Measurements from ENCODE around the gene CTNNBIP1.
"Not testable (repeated sequence)": the region's sequence is repeated elsewhere in the genome, so short reads cannot be mapped to it uniquely, and the experiment has no call there.

Gene CTNNBIP1

GRCh38 chr1:9825093-9826074, 84.7 kb downstream of the CTNNBIP1 start:
- DNase-seq, result peak; percentile 46

DNA sequence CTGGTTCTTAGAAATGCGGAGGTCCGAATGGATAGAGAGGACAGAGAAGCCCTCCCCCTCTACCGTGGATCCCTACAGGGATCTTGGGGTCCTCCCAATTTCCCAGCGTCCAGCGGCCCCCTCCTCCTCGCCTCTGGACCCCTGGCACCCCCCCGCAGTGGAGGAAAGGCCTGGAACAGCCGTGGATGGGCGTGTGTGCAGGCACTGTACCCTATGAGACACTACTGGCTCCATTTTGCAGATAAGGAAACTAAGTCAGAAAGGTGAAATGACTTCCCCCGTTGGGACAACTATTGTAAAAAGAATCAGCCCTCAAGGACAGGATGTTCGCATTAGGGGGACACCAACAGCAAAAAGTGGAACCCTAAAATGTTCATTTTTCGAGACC, 85.4 kb downstream of the CTNNBIP1 start:
- DNase-seq, result no peak

DNA sequence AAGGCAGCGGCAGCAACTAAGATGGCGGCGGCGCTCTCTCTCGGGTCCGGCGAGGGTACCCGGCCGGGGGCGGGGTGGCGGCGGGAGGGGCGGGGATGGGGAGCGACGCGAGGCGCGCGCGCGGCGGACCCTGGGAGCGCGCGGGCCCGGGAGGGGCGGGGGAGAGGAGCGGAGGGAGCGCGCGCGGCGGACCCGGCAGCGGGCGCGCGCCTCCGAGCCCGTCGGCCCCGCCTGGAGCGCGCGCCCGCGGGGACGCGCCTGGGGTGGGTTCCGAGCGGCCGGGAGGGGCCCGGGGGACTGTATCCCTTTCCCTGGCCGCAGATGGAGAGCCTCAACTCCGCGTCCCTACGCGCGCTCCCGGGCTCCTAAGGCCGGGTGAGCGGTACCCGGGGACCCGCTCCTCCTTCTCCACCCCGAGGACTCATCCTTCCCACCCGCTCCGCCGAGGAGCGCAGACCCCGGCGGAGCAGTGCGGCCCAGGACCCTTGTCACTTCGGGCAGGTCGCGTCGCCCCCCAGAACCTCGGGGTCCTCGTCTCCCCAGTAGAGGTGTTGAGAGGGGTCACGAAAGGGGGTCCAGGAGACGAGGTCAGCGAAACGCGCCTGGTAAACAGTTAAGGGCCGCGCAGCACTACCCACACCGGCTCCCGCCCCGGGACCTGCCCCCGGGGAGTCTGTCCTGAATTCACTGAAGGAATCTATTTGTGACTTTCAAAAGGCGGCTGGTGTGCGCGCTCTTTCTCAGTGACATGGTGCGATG, 85.9 kb downstream of the CTNNBIP1 start, which contains the start of gene CLSTN1:
CLSTN1 (minus strand) TSS at position 23 of the 759 bp plus-strand sequence. CDS start 232 bp downstream, outside the sequence.
- DNase-seq, result peak; percentile 89

DNA sequence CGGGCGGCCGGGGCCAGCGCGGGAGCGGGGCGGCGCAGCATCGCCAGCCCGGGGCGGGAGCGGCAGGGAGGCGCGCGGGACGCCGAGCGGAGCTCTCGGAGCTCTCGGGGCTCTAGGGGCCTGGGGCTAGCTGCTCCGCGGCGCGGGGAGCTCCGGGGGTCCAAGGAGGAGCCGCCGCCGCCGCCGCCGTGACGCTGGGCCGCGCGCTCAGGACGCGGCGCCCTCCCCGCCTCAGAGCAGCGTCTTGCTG, 86.5 kb downstream of the CTNNBIP1 start:
- no peak for DNase-seq

GRCh38 chr1:9822897-9823692, 87.0 kb downstream of the CTNNBIP1 start:
- DNase-seq, result peak; percentile 41

- DNase-seq, result no peak
Observed at GRCh38 chr1:9822490-9822889, 87.6 kb downstream of the CTNNBIP1 start.

- no peak for DNase-seq
Observed at GRCh38 chr1:9821710-9822109, 88.4 kb downstream of the CTNNBIP1 start.

DNA sequence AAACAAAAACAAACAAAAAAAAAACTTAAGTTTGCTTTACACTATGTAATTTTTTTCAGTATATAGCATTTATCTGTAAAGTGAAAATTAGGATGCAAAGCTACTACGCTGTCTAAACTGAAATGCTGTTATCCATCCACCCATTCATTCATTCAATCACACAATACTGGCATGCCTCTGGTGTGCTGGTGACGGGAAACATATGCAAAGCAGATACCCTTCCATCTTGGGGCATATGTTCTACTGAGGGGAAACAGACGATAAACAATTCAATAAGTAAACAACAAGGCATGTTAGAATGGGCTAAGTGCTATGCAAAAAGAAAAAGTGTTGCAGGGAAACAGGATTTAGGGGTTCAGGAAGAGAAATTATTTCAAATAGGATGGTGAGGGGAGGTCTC, 89.5 kb downstream of the CTNNBIP1 start:
- DNase-seq, result no peak

DNA sequence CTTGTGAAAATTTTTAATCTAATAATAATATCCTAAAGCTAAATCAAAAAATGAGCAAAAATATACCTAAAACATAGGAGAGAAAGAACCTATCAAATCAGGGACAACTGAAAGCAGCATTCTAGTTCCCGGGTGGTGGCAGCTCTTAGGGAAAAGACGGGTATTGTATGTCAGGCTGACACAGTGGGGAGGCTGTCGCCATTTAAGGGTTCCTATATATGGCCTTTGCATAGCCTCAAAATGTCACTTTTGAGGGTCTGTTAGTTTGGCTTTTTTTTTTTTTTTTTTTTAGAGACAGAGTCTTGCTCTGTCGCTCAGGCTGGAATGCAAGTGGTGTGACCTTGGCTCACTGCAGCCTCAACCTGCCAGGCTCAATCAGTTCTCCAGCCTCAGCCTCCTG, 92.3 kb downstream of the CTNNBIP1 start:
- DNase-seq, result no peak

- DNase-seq, result no peak
Observed at GRCh38 chr1:9816199-9816598, 93.9 kb downstream of the CTNNBIP1 start.

DNA sequence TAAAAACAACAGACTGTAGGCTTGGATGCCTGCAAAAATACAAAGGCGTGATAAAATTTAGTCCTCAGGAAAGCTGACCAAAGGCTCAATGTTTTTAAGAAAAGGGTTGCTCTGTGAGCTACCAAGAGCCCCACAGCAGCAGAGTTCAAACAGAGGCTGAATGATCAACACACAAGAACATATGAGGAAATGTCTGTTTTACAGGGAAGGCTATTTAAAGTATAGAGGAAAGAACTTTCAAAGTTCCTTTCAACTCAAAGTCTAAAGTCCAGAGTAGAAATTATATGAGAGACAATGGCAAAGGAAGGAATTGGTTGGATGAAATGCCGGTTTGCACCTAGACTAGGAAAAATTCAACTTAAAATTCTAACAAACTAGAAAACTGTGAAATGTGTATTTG, 94.9 kb downstream of the CTNNBIP1 start:
- DNase-seq, result no peak

DNA sequence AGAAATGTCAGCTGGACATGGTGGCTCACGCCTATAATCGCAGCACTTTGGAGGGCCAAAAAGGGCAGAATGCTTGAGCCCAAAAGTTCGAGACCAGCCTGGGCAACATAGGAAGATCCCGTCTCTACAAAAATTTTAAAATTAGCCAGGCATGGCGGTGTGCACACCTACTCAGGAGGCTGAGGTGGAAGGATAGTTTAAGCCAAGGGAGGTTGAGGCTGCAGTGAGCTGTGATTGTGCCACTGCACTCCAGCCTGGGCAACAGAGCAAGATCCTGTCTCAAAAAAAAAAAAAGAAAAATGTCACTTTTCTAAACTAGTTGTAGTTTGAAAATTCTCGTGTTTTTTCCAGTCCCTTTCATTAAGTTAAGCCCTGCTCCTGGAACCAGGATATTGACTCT, 95.5 kb downstream of the CTNNBIP1 start:
- DNase-seq, result no peak

- DNase-seq, result no peak
Observed at GRCh38 chr1:9811239-9811966, 98.7 kb downstream of the CTNNBIP1 start.

DNA sequence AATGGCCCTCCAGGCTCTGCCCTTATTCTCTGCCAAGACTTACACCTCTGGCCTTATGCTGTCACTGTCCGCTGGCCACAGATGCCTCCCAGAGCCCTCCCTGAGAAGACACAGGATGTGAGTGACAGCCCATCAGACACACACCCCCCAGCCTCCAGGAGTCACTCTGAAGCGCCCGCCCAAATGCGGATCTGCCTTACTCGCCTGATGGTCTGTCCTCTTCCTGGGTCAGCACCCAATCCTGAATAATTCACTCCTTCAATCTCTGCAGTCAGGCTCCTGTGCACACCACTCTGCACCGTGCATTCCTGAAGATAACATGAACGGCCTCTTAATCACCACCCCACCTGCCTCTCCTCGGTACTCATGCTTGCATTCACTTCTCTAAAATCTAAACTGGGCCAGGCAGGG, 101.0 kb downstream of the CTNNBIP1 start:
- no peak for DNase-seq

GRCh38 chr1:9808459-9808858, 101.6 kb downstream of the CTNNBIP1 start:
- no peak for DNase-seq

- no peak for DNase-seq
Observed at GRCh38 chr1:9807541-9807940, 102.5 kb downstream of the CTNNBIP1 start.

DNA sequence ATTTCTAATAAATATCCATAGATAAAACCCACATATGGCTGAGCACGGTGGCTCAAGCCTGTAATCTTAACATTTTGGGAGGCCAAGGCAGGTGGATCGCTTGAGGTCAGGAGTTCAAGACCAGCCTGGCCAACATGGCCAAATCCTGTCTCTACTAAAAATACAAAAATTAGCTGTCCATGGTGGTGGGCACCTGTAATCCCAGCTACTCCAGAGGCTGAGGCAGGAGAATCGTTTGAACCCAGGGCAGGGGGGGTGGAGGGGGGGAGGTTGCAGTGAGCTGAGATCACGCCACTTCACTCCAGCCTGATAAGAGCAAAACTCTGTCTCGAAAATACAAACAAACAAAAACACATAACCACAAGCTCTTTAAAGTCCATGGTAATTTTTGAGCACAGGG, 104.1 kb downstream of the CTNNBIP1 start:
- not testable (repeated sequence) for DNase-seq

DNA sequence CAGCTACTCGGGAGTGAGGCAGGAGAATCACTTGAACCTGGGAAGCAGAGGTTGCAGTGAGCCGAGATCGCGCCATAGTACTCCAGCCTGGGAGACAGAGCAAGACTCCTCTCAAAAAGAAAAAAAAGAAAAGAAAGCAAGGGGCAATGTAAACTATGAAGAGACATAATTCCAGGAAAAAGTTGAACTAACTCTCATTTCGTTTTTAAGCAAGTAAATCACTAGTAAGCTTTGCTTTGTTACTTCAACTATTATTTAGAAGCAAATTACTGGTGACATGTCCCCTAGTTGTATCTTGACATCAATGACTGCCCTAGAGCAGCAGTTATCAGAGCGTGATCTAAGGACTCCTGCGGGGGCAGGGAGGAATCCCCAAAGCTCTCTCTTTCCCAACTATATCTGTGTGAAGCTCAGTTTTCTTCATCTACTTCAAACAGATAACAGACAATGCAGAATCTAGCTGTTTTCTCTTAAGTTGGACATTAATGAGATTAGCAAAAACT, 105.0 kb downstream of the CTNNBIP1 start:
- DNase-seq, result no peak

GRCh38 chr1:9803003-9803918, 106.8 kb downstream of the CTNNBIP1 start:
- not testable (repeated sequence) for DNase-seq

- no peak for DNase-seq
Observed at GRCh38 chr1:9801909-9802308, 108.2 kb downstream of the CTNNBIP1 start.
